ENCODE results near the gene COL15A1. TPM values are rescaled to one million over a fixed set of nuclear protein-coding genes. Genes with fewer than 3 reads are reported as not detected.

The COL15A1 gene
- total RNA-seq, 2 experiments from 2014 or later, result 0.20 to 0.42 TPM

DNA sequence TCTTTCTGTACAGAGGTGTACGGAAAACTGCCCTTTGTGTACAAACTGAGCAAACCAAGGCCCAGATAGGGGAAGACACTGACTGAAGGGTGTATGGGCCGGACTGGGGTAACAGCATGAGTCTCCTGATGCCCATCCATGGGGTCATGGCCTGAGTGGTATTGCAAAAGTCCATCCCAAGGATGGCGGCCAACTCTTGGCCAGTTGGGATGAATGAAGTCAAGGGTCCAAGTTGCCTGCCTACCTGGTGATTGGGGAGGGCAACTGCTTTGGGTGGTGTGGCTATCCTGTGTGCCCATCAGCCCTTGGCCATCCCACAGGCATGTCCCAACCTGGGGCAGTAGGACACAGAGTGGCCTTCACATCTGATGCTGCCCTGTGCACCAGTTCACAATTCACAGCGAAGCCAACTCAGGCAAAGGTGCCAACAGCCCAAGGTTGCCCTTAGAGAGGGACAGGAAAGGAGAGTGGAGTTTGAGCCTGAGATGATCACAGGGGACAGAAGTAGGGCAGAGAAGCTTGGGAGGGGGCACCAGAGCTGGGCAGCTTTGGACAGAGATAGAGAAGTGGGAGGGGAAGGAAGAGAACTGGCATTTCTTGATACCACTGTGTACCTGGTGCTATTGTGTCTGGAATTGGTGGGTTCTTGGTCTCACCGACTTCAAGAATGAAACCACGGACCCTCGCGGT, 46.6 kb downstream of the COL15A1 start:
- Mint-ChIP-seq H3K4me3 (no peak overlapping the region), H3K27ac (no peak overlapping the region), H3K4me1 (peaks cover 1% of the 10 kb centered on the region), H3K9me3 (peaks cover 2% of the 10 kb centered on the region), H3K27me3 (peaks cover 8% of the 10 kb centered on the region), H3K36me3 (no peaks in the 10 kb centered on the region)
- ATAC-seq (ENCODE audit: low read depth) (no peak), DNase-seq (no peak)
- POLR2A ChIA-PET, result no interaction called here

DNA sequence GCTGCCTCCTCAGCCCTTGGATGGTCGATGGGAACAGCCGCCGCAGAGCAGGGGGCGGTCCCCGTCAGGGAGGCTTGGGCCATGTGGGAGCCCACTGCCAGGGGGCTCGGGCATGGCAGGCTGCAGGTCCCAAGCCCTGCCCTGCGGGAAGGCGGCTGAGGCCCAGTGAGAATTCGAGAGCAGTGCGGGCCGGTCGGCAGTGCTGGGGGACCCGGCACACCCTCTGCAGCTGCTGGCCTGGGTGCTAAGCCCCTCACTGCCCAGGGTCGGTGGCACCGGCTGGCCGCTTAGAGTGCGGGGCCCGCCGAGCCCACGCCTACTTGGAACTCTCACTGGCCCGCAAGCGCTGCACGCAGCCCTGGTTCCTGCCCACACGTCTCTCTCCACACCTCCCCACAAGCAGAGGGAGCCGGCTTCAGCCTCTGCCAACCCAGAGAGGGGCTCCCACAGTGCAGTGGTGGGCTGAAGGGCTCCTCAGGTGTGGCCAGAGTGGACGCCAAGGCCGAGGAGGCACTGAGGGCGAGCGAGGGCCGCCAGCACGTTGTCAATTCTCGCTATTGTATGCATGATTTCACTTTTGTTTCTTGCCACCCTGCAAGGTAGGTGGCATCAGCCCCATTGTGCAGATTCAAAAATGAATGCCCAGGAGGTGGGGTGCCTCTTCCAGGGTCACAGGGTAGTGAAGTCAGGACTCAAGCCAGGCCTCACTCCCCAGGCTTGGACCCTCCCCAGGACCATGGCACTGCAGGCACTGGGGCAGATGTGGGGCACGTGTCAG, 48.6 kb downstream of the COL15A1 start:
- ATAC-seq (ENCODE audit: low read depth), result no peak
- no peak overlapping the region for H3K27ac Mint-ChIP-seq
- POLR2A ChIA-PET, result no interaction called here
- H3K27me3 Mint-ChIP-seq, result peaks cover 8% of the 10 kb centered on the region
- peaks cover 1% of the 10 kb centered on the region for H3K4me1 Mint-ChIP-seq
- H3K9me3 Mint-ChIP-seq, result peaks cover 2% of the 10 kb centered on the region
- H3K4me3 Mint-ChIP-seq, result no peak overlapping the region
- H3K36me3 Mint-ChIP-seq, result no peaks in the 10 kb centered on the region
- DNase-seq, result no peak

DNA sequence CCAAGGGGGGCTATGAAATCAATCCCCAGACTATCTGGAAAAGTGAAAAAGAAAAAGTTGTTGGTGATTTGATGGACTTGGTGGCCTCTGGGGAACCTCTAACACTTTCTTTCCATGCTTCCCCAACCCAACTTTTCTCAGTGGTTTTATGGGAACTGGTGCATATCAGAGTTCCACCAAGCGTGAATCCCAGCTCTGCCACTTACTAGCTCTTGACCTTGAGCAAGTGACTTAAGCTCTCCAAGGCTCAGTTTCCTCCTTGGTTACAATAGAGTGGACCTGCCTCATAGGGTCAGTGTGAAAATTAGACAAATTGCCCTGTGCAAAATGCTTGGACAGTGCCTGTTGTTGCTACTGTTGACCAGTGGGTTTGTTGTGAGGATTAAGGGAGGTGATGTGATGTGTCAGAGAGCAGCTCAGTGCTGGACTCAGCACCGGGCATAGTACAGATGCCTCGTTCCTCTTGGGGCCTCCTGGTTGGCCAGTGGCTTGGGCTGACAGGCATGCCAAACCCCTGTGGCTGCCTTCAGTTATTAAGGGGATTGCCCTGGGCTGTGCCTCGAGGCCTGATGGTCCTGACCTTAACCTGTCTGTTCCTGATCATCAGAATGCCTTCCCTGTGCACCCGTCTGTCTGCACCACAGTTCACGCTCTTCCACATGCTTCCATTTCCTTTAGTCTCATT, 49.3 kb downstream of the COL15A1 start:
- POLR2A ChIA-PET, result no interaction called here
- no peak overlapping the region for H3K4me3 Mint-ChIP-seq

DNA sequence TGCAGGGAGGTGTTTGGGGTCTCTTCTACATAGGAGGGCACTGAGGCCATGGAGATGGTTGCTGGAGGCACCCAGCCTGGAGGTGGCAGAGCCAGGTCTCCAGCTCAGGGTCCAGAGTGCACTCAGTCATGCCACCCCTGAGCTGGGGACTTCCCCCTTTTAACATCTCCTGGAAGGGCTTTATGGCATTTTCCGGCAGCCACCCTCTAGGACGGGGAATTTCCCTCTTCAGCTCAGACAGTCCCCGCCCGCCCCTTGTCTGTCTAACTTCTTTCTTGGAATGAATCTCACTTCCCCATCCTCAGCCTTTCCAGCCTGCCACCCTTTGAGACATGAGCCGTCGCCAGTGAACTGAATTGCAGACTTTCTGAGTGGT, 49.9 kb downstream of the COL15A1 start:
- Mint-ChIP-seq H3K36me3 (no peaks in the 10 kb centered on the region), H3K4me3 (no peak overlapping the region)
- no peak for ATAC-seq (ENCODE audit: low read depth)

More for the DNA sequence above, 49.3 kb downstream of the COL15A1 start:
- ATAC-seq (ENCODE audit: low read depth), result no peak
- Mint-ChIP-seq H3K27ac (no peak overlapping the region), H3K4me1 (peaks cover 1% of the 10 kb centered on the region), H3K27me3 (peaks cover 8% of the 10 kb centered on the region), H3K36me3 (no peaks in the 10 kb centered on the region), H3K9me3 (peaks cover 2% of the 10 kb centered on the region)
- DNase-seq, result no peak

DNA sequence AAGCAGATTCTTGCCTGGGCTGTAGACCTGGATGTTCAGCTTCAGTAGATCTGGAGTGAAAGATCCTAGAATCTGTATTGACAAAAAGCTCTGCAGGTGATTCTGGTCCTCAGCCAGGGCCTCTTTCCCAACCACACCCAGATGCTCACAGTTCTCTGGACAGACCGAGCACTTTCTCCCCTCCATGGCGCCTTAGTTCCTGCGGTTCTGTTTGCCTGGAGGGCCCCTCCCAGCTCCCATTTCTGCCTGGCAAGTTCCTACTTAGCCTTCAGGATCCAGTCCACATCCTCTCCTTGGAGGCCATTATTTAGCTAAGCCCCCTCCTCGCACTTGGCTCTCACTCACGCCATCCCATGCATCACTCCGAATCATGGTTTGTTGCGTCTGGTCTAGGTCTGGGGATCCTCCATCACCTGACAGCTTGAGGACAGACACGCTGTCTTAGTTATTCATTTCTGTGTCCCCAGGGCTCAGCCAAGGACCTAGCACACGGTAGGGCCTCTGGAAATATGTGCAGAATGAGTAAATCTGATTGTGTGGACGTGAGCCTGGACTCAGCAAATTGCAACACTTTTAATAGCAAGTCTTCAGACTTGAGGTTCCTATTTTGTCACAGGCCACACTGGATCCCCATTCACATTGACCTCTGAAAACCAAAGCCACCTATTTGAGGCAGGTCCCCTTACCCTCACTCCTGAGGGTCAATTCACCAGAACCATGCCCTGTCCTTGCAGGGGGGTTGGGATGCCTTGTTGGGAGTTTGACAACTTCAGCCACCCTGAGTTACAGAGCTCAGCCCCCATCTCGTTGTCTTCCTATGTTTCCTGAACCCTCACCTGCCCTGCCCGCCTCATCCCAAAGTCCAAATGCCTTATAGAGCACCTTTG, 50.7 kb downstream of the COL15A1 start:
- peaks cover 9% of the 10 kb centered on the region for H3K27me3 Mint-ChIP-seq
- H3K27ac Mint-ChIP-seq, result no peak overlapping the region
- no peak for ATAC-seq (ENCODE audit: low read depth)
- peaks cover 1% of the 10 kb centered on the region for H3K4me1 Mint-ChIP-seq
- H3K9me3 Mint-ChIP-seq, result peaks cover 2% of the 10 kb centered on the region
- H3K4me3 Mint-ChIP-seq, result no peak overlapping the region
- H3K36me3 Mint-ChIP-seq, result no peaks in the 10 kb centered on the region
- POLR2A ChIA-PET, result no interaction called here
- no peak for DNase-seq

More for the DNA sequence above, 49.9 kb downstream of the COL15A1 start:
- Mint-ChIP-seq H3K4me1 (peaks cover 1% of the 10 kb centered on the region), H3K9me3 (peaks cover 2% of the 10 kb centered on the region), H3K27ac (no peak overlapping the region), H3K27me3 (peaks cover 9% of the 10 kb centered on the region)
- DNase-seq, result no peak
- POLR2A ChIA-PET, result no interaction called here

DNA sequence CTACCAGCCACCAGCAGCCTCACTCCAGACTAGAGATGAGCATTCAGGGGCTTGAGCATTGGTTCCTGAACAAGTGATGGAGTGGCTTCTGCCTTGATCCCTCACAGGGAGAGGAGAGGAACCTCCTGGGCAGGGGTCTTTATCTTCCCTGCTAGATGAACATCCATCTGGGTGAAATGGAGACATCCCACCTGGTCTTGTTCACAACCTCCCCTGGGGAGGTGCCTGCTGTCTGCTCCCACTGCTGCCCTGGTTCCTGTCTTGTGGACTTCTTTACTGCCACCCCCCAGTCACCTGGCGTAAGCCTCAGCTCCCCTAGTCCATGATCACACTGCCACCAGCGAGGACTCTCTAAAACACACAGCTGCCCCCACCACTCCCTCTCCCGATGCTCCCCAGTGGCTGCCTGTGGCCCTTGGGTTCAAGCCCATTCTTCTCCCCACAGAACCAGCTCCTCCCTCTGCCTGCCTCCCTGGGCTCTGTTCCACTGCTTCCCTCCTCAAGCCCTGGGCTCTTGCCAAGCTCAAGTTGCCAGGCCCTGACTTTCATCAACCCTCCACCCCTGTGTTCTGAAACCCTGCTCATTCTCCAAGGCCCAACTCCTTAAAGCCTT, 51.5 kb downstream of the COL15A1 start:
- ATAC-seq (ENCODE audit: low read depth) (no peak), DNase-seq (no peak)
- peaks cover 1% of the 10 kb centered on the region for H3K4me1 Mint-ChIP-seq
- no peak overlapping the region for H3K4me3 Mint-ChIP-seq
- no peak overlapping the region for H3K27ac Mint-ChIP-seq
- peaks cover 2% of the 10 kb centered on the region for H3K9me3 Mint-ChIP-seq
- H3K27me3 Mint-ChIP-seq, result peaks cover 9% of the 10 kb centered on the region
- no peaks in the 10 kb centered on the region for H3K36me3 Mint-ChIP-seq
- POLR2A ChIA-PET, result no interaction called here

DNA sequence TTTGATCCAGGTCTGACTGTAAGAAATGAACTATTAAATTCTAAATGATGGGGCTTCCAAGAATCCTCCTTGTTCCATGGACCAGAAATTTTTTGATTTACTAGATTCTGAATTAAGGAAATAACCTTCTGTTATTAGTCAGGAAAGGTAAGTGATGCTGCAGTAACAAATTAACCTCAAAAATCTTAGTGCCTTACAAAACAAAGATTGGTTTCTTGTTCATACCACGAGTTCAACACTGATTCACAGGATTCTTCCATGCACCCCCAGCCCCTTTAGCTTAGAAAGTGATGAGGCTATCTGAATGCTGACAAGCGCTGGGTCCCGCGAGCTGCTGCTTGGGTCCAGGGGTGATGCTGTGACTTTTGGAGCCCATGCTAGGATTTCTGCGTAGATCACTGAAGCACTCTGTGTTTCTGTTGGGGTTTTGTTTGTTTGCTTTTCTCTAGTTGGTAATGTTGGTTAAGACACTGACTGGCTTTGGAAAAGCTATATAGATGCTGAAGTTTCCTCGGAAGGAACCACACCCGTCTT, 52.3 kb downstream of the COL15A1 start:
- no peak for DNase-seq
- no peak for ATAC-seq (ENCODE audit: low read depth)
- Mint-ChIP-seq H3K4me1 (peaks cover 9% of the 10 kb centered on the region), H3K36me3 (no peaks in the 10 kb centered on the region), H3K4me3 (no peak overlapping the region), H3K27me3 (peaks cover 9% of the 10 kb centered on the region), H3K27ac (no peak overlapping the region), H3K9me3 (no peaks in the 10 kb centered on the region)
- POLR2A ChIA-PET, result interaction anchor here (3.2 kb wide), 1 partner anchor 17 kb away, joined by 9 read pairs; no protein-coding TSS in a partner anchor

DNA sequence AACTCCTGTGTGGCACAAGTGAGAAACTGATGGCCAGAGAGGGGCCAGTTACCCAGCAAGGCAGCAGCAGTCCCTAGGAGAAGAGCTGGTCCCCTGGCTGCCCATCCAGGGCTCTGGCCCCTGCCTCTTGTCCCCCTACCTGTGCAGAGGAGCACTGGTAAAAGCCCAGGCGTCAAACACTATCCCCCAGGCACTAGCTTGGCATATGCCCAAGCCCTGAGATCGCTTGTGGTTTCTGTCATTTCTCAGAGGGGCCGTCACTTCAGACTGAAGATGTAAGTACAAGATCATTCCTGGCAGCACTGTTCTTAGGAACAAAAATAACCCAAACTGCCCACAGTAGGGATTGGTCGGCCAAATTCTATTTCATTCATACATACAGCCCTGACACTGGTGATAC, 53.9 kb downstream of the COL15A1 start:
- DNase-seq (no peak), ATAC-seq (ENCODE audit: low read depth) (no peak)
- Mint-ChIP-seq H3K4me3 (no peak overlapping the region), H3K27ac (no peak overlapping the region), H3K9me3 (no peaks in the 10 kb centered on the region), H3K36me3 (peaks cover 2% of the 10 kb centered on the region), H3K4me1 (peaks cover 22% of the 10 kb centered on the region), H3K27me3 (peaks cover 9% of the 10 kb centered on the region)
- POLR2A ChIA-PET, result interaction anchor here (1.1 to 3.2 kb wide), 2 partner anchors 15 to 109 kb away, joined by 3 to 9 read pairs; no protein-coding TSS in a partner anchor

DNA sequence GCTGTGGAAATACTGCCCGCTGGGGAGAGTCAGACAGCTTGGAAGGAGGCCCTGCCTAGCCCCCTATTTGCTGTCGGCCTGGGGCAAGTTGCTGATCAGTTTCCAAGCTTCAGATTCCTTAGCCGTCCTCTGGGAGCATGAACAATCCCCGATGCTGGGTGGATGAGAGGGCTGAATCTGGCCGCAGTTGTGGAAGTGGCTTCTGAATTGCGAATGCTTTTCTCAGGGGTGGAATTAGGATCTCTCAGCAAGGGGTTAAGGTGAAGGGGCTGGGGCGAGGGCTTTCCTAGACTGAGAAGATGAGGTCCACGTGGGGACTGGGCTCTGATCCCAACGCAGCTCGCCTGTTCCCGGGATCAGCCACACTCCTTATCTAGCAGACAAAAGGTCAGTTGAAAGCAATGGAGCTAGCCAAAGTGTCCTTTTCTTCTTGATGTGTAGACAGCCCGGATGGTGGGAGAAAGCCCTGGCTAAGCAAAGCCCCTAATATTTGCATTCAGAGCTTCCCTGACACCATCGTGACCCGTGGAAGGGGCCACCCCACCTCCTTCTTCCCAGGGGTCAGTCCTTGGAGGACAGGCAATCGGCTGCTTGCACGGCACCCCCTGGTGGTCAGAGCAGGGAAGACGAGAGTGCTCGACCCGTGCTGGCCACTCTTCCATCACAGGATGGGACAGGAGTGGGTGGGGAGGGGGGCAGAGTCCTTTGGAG, 54.9 kb downstream of the COL15A1 start:
- DNase-seq (peak; percentile 73), ATAC-seq (ENCODE audit: low read depth) (peak; percentile 50)
- POLR2A ChIA-PET, result interaction anchor here (3.2 kb wide), 1 partner anchor 14 kb away, joined by 9 read pairs; no protein-coding TSS in a partner anchor
- no peak overlapping the region for H3K27ac Mint-ChIP-seq
- H3K9me3 Mint-ChIP-seq, result no peaks in the 10 kb centered on the region
- peaks cover 9% of the 10 kb centered on the region for H3K27me3 Mint-ChIP-seq
- peaks cover 2% of the 10 kb centered on the region for H3K36me3 Mint-ChIP-seq
- no peak overlapping the region for H3K4me3 Mint-ChIP-seq
- H3K4me1 Mint-ChIP-seq, result peaks cover 26% of the 10 kb centered on the region

DNA sequence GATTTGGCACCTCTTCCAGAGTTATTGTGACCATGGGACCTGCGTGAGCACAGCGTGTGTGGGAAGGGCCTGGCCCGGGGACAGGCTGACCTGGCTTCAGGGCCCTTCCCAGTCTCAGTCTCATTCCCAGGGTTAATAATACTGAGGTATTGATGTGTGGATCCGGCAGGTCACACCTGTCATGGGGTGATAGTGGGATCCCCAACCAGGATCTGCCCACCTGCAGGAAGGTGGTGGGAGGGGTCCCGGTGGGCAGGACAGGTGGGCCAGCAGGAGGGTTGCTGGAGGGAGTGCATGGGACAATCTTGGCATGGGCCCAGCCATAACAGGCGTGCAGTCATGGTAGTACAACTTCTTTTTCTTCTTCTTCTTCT, 55.4 kb downstream of the COL15A1 start:
- H3K36me3 Mint-ChIP-seq, result peaks cover 2% of the 10 kb centered on the region
- H3K9me3 Mint-ChIP-seq, result no peaks in the 10 kb centered on the region
- H3K4me1 Mint-ChIP-seq, result peaks cover 29% of the 10 kb centered on the region
- POLR2A ChIA-PET, result interaction anchor here (0.7 kb wide), 1 partner anchor 137 kb away, joined by 6 read pairs; no protein-coding TSS in a partner anchor
- H3K27me3 Mint-ChIP-seq, result peaks cover 9% of the 10 kb centered on the region
- no peak overlapping the region for H3K4me3 Mint-ChIP-seq
- ATAC-seq (ENCODE audit: low read depth) (no peak), DNase-seq (no peak)
- H3K27ac Mint-ChIP-seq, result no peak overlapping the region

DNA sequence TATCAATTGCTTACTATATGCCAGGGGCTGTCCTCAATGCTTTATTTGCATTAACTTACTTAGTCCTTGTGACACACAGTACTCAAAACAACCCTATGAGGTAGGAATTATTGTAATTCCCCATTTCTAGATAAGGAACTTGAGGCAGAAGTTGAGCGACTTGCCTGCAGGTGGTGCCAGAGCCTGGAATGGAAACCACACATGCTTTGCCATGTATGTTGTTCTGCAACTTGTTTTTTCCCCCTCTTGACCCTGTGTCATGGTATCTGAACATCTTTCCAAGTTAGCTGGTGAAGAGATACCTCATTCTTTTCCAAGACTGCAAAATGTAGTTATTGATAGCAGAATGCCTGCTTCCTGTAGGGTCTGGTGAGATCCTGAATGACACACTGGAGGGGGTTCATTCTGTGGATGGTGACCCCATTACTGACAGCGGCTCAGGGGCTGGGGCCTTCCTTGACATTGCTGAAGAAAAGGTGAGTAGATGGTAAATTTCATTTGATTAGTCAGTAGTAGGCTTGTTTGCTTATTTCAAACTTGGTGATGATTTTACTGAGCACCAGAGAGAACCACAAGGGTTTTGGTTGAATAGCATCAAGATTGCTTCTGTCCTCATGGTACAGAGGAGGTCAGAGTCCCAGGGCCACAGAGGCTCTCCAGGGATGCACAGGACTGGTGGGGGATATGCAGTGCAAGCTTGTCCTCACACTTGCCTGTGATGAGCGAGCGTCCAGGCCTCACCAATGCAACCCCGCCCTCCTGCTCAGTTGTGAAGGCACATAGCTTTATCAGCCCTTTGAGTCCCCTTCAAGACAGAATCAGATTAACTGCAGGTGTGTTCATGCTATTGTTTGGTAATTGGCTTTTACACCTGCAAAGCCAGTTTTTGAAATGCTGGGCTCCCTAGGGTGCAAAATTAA, 57.0 kb downstream of the COL15A1 start:
- Mint-ChIP-seq H3K27me3 (peaks cover 1% of the 10 kb centered on the region), H3K36me3 (peaks cover 2% of the 10 kb centered on the region), H3K9me3 (no peaks in the 10 kb centered on the region), H3K27ac (peak overlapping the region; percentile 47), H3K4me1 (peaks cover 31% of the 10 kb centered on the region), H3K4me3 (no peak overlapping the region)
- POLR2A ChIA-PET, result interaction anchor here (0.6 to 2.1 kb wide), 8 partner anchors 13 to 141 kb away, joined by 3 to 9 read pairs (median 6); partner anchors contain the start of gene TGFBR1
- DNase-seq (peak; percentile 51), ATAC-seq (ENCODE audit: low read depth) (peak; percentile 68)

Data from activated naive CD8-positive, alpha-beta T cell treated with anti-CD3 and anti-CD28 coated beads, Interleukin-2, amount 10 ng/mL, durations not matched to agents 7 days and 5 days (primary cell).